ENCODE results near the gene NOXO1.

- TF ChIP-seq REST (IDR thresholded peaks at IDR 0.05) (no peak), CTCF (IDR thresholded peaks at IDR 0.05; ENCODE audit: low read depth, low read length, missing input control) (no peak)
Observed at GRCh38 chr16:2002406-2003230, 21.3 kb upstream of the NOXO1 start.

All from liver (tissue), 2 donors.